ENCODE data around the gene SF1. TPM values are rescaled to one million over a fixed set of nuclear protein-coding genes. Genes with fewer than 3 reads are reported as not detected.

Gene SF1
- total and polyA plus RNA-seq, 9 of the 15 experiments (the other 6 are each of a cell fraction or from before 2014, with no cell fraction given): 13.1 to 334 (median 111) TPM

GRCh38 chr11:64754124-64754918, 24.0 kb downstream of the SF1 start (continued):
- no peak for TF ChIP-seq ARID4B (CRISPR knock-in tag; IDR thresholded peaks at IDR 0.05)
- no peak for TF ChIP-seq RBM15 (IDR thresholded peaks at IDR 0.05; ENCODE audit: insufficient read depth, low read length)
- TF ChIP-seq RBBP5 (IDR thresholded peaks at IDR 0.05; ENCODE audit: borderline replicate concordance, insufficient read depth, low read length, poor library complexity, severe bottlenecking): no peak
- TF ChIP-seq ZNF318 (IDR thresholded peaks at IDR 0.05; ENCODE audit: borderline replicate concordance in 1 of 2, low read depth in 1 of 2): no peak
- no peak for TF ChIP-seq MAFG (tag; conservative IDR thresholded peaks at IDR 0.05)
- TF ChIP-seq MECOM (CRISPR knock-in tag; IDR thresholded peaks at IDR 0.05): no peak
- TF ChIP-seq ZNF239 (CRISPR knock-in tag; IDR thresholded peaks at IDR 0.05): no peak
- TF ChIP-seq SRSF3 (IDR thresholded peaks at IDR 0.05; ENCODE audit: insufficient read depth, low read length): no peak
- no peak for TF ChIP-seq NONO (IDR thresholded peaks at IDR 0.05; ENCODE audit: low read depth in 2 of 2, low read length in 1 of 2)
- TF ChIP-seq EP300 (IDR thresholded peaks at IDR 0.05; ENCODE audit: low read length): no peak

Data from K562 (cell line).